Thyroid gland (tissue), 4 donors: ENCODE results near the gene ADM2. TPM values are rescaled to one million over a fixed set of nuclear protein-coding genes. Genes with fewer than 3 reads are reported as not detected.

ENCODE experiments used
- DNase-seq, 2 donors: peaks; one replicate each; pipeline ENCODE4 v3.0.0-alpha.2; 2019
- H3K27ac ChIP-seq, 3 donors: fragments of 200-600 bp; sonication (generic); 1 replicate in 2 of 3; 2 replicates in 1 of 3; pipeline ENCODE4 v1.5.1; 2016 to 2019; ENCODE audit warnings: mild to moderate bottlenecking in 1 of 3, moderate library complexity in 1 of 3
- H3K27me3 ChIP-seq: fragments of 200-600 bp; sonication (generic); one replicate; pipeline ENCODE4 v1.5.1; 2019
- H3K36me3 ChIP-seq, 2 donors: fragments of 200-600 bp; sonication (generic); one replicate each; pipeline ENCODE4 v1.5.1; 2016 to 2019
- H3K4me1 ChIP-seq, 2 donors: fragments of 200-600 bp; sonication (generic); one replicate each; pipeline ENCODE4 v1.5.1; 2017 to 2019
- H3K4me3 ChIP-seq, 3 donors: fragments of 200-600 bp; sonication (generic); replicated peaks in 1 of 3; 1 replicate in 2 of 3; 2 replicates in 1 of 3; pipeline ENCODE4 v1.5.1; 2016; ENCODE audit warnings: mild to moderate bottlenecking in 1 of 3
- H3K9me3 ChIP-seq: fragments of 200-600 bp; sonication (generic); one replicate; pipeline ENCODE4 v1.5.1; 2017
- CTCF ChIP-seq, 6 experiments: fragments of 200-600 bp in 3 of 6; fragments of 450-650 bp in 3 of 6; sonication (generic) in 3 of 6; IDR thresholded peaks; one replicate each; pipeline ENCODE4 v1.5.1; 2016 to 2019; ENCODE audit warnings: antibody characterized with exemption in 6 of 6, mild to moderate bottlenecking in 2 of 6, inconsistent platforms in 1 of 6, moderate library complexity in 1 of 6
- POLR2A ChIP-seq, 2 donors: fragments of 450-650 bp; IDR thresholded peaks; one replicate each; pipeline ENCODE4 v1.6.1; 2017; ENCODE audit warnings: antibody characterized with exemption in 2 of 2, mild to moderate bottlenecking in 2 of 2, moderate library complexity in 1 of 2
- WGBS, 2 donors: methylation state at CpG; one replicate each; pipeline ENCODE4 v1.1.5; 2017; 5-methylcytosine and 5-hydroxymethylcytosine counted together
- intact Hi-C: fragments of 100-400 bp; cut with DNase I; formaldehyde crosslinking; loops from one replicate; pipeline ENCODE4 v1.15.1; 2023
- total RNA-seq, 4 donors: library from RNA; depleted of rRNA; stranded (reverse); fragments of >200 nt; gene quantifications; one replicate each; pipeline ENCODE4 v1.2.3, GENCODE V29; 2016

The ADM2 gene
- total RNA-seq, 4 donors from 2014 or later: 5.2 to 23.5 (median 6.6) TPM

- TF ChIP-seq POLR2A (IDR thresholded peaks at IDR 0.05) (no peak), CTCF (IDR thresholded peaks at IDR 0.05) (no peak)
- peak in 1 of 2 donors; percentile 27 for DNase-seq
- Histone ChIP-seq H3K9me3 (no peaks in the 10 kb centered on the region), H3K4me3 (peak overlapping the region in 2 of 3 donors; percentile 19 to 83), H3K4me1 (peaks cover 27 to 32% of the 10 kb centered on the region in 2 donors), H3K36me3 (peaks cover 15 to 18% of the 10 kb centered on the region in 2 donors), H3K27me3 (no peaks in the 10 kb centered on the region), H3K27ac (peak overlapping the region; percentile 86 to 97 (median 91))
- intact Hi-C loops: no loop called here
- 68% methylated on average over 27 to 28 of the region's 29 CpGs for WGBS, 2 donors
Measured at GRCh38 chr22:50526834-50527801, 45.8 kb downstream of the ADM2 start.

- H3K9me3 ChIP-seq: no peaks in the 10 kb centered on the region
- DNase-seq: no peak
- intact Hi-C loops: no loop called here
- H3K4me3 ChIP-seq: no peak overlapping the region
- TF ChIP-seq CTCF (IDR thresholded peaks at IDR 0.05) (no peak), POLR2A (IDR thresholded peaks at IDR 0.05) (no peak)
- peaks cover 6 to 8% of the 10 kb centered on the region in 2 donors for H3K36me3 ChIP-seq
- peaks cover 30 to 40% of the 10 kb centered on the region in 2 donors for H3K4me1 ChIP-seq
- no peaks in the 10 kb centered on the region for H3K27me3 ChIP-seq
- no peak overlapping the region for H3K27ac ChIP-seq
- 89% methylated on average over 17 to 18 of the region's 18 CpGs for WGBS, 2 donors
Measured at GRCh38 chr22:50527921-50528681, 46.8 kb downstream of the ADM2 start.

GRCh38 chr22:50528682-50529415, 47.5 kb downstream of the ADM2 start:
- 72 to 76% methylated on average over 4 to 9 of the region's 15 CpGs for WGBS, 2 donors
- no peaks in the 10 kb centered on the region for H3K27me3 ChIP-seq
- no peaks in the 10 kb centered on the region for H3K9me3 ChIP-seq
- H3K4me3 ChIP-seq: peak overlapping the region in 1 of 3 donors; percentile 81
- peaks cover 36 to 46% of the 10 kb centered on the region in 2 donors for H3K4me1 ChIP-seq
- H3K27ac ChIP-seq: peak overlapping the region; percentile 81 to 99 (median 85)
- intact Hi-C loops: no loop called here
- H3K36me3 ChIP-seq: peaks cover 0 to under 1% of the 10 kb centered on the region in 2 donors
- peak; percentile 44 to 53 for DNase-seq
- TF ChIP-seq POLR2A (IDR thresholded peaks at IDR 0.05) (peak in 1 of 2 donors; percentile 5), CTCF (IDR thresholded peaks at IDR 0.05) (no peak)

GRCh38 chr22:50529416-50529896, 48.1 kb downstream of the ADM2 start:
- intact Hi-C loops: no loop called here
- TF ChIP-seq POLR2A (IDR thresholded peaks at IDR 0.05): no peak
- no peak for TF ChIP-seq CTCF (IDR thresholded peaks at IDR 0.05)
- H3K9me3 ChIP-seq: no peaks in the 10 kb centered on the region
- H3K4me3 ChIP-seq: peak overlapping the region in 2 of 3 donors; percentile 28 to 81
- no peaks in the 10 kb centered on the region for H3K27me3 ChIP-seq
- no peaks in the 10 kb centered on the region for H3K36me3 ChIP-seq
- H3K4me1 ChIP-seq: peaks cover 38 to 49% of the 10 kb centered on the region in 2 donors
- 44% methylated on average over 14 of the region's 50 CpGs; no CpG with 5 or more reads in 1 of the 2 donors for WGBS, 2 donors
- DNase-seq: peak; percentile 38 to 50
- peak overlapping the region; percentile 81 to 99 (median 85) for H3K27ac ChIP-seq
